H9 (cell line): ENCODE measurements around the gene EID1. TPM values are rescaled to one million over a fixed set of nuclear protein-coding genes. Genes with fewer than 3 reads are reported as not detected.

Experiments
- DNase-seq: peaks from one replicate; pipeline ENCODE4 v3.0.0-alpha.2; 2017
- H2AFZ ChIP-seq: one replicate; pipeline ENCODE4 v1.6.1; 2013; ENCODE audit warnings: mild to moderate bottlenecking, low read length, control low read depth, moderate library complexity
- H2AK5ac ChIP-seq: 2 replicates; pipeline ENCODE4 v1.6.1; 2013; ENCODE audit warnings: low read length, control low read depth, mixed read lengths; ENCODE audit not compliant: insufficient read length
- H2BK120ac ChIP-seq: one replicate; pipeline ENCODE4 v1.6.1; 2013; ENCODE audit warnings: low read depth, mild to moderate bottlenecking, low read length, control low read depth, inconsistent platforms; ENCODE audit not compliant: poor library complexity, severe bottlenecking
- H2BK12ac ChIP-seq: 2 replicates; pipeline ENCODE4 v1.6.1; 2013; ENCODE audit warnings: low read length, control low read depth, mixed read lengths, low read depth; ENCODE audit not compliant: insufficient read length
- H2BK15ac ChIP-seq: 2 replicates; pipeline ENCODE4 v1.6.1; 2013; ENCODE audit warnings: low read depth, low read length, control low read depth
- H2BK20ac ChIP-seq: one replicate; pipeline ENCODE4 v1.6.1; 2013; ENCODE audit warnings: low read depth, mild to moderate bottlenecking, low read length, control low read depth, inconsistent platforms; ENCODE audit not compliant: poor library complexity, severe bottlenecking
- H2BK5ac ChIP-seq: 2 replicates; pipeline ENCODE4 v1.6.1; 2013; ENCODE audit warnings: low read length, control low read depth, mixed read lengths; ENCODE audit not compliant: insufficient read length
- H3K14ac ChIP-seq: 2 replicates; pipeline ENCODE4 v1.6.1; 2013; ENCODE audit warnings: low read length, control low read depth; ENCODE audit not compliant: insufficient read depth
- H3K18ac ChIP-seq: 2 replicates; pipeline ENCODE4 v1.6.1; 2013; ENCODE audit warnings: low read depth, mild to moderate bottlenecking, mixed read lengths, low read length, control low read depth; ENCODE audit not compliant: insufficient read length
- H3K23ac ChIP-seq: 2 replicates; pipeline ENCODE4 v1.6.1; 2013; ENCODE audit warnings: low read length, control low read depth, mixed read lengths, low read depth; ENCODE audit not compliant: insufficient read length
- H3K23me2 ChIP-seq: 2 replicates; pipeline ENCODE4 v1.6.1; 2013; ENCODE audit warnings: low read depth, mild to moderate bottlenecking, mixed read lengths, low read length, control low read depth; ENCODE audit not compliant: insufficient read length, poor library complexity, severe bottlenecking
- H3K27ac ChIP-seq: 2 replicates; pipeline ENCODE4 v1.5.1; 2013; ENCODE audit warnings: low read length, control low read depth, mixed read lengths, low read depth; ENCODE audit not compliant: insufficient read length
- H3K27me3 ChIP-seq: 2 replicates; pipeline ENCODE4 v1.6.1; 2013; ENCODE audit warnings: low read length, control low read depth, inconsistent platforms; ENCODE audit not compliant: insufficient read depth
- H3K4ac ChIP-seq: 2 replicates; pipeline ENCODE4 v1.6.1; 2013; ENCODE audit warnings: low read depth, mild to moderate bottlenecking, control low read depth, inconsistent platforms, low read length, moderate library complexity
- H3K4me1 ChIP-seq: 2 replicates; pipeline ENCODE4 v1.6.1; 2013; ENCODE audit warnings: low read length, control low read depth, inconsistent platforms; ENCODE audit not compliant: insufficient read depth
- H3K4me2 ChIP-seq: 2 replicates; pipeline ENCODE4 v1.6.1; 2013; ENCODE audit warnings: low read length, control low read depth, mixed read lengths; ENCODE audit not compliant: insufficient read length, insufficient read depth
- H3K56ac ChIP-seq: 2 replicates; pipeline ENCODE4 v1.6.1; 2013; ENCODE audit warnings: low read depth, mild to moderate bottlenecking, mixed read lengths, low read length, control low read depth; ENCODE audit not compliant: insufficient read length
- H3K79me1 ChIP-seq: 2 replicates; pipeline ENCODE4 v1.6.1; 2013; ENCODE audit warnings: low read depth, mild to moderate bottlenecking, moderate library complexity, low read length, control low read depth, inconsistent platforms; ENCODE audit not compliant: insufficient read depth, poor library complexity, severe bottlenecking
- H3K79me2 ChIP-seq: 2 replicates; pipeline ENCODE4 v1.6.1; 2013; ENCODE audit warnings: low read length, control low read depth, inconsistent platforms; ENCODE audit not compliant: insufficient read depth
- H3K9ac ChIP-seq: 2 replicates; pipeline ENCODE4 v1.6.1; 2013; ENCODE audit warnings: low read length, control low read depth, mixed read lengths; ENCODE audit not compliant: insufficient read length; ENCODE audit errors: extremely low read depth
- H3K9me3 ChIP-seq: one replicate; pipeline ENCODE4 v1.6.1; 2013; ENCODE audit warnings: low read depth, low read length, inconsistent platforms; ENCODE audit not compliant: control insufficient read depth
- H3T11ph ChIP-seq: one replicate; pipeline ENCODE4 v1.6.1; 2013; ENCODE audit warnings: mild to moderate bottlenecking, low read length, control low read depth, inconsistent platforms
- H4K20me1 ChIP-seq: one replicate; pipeline ENCODE4 v1.6.1; 2013; ENCODE audit not compliant: control insufficient read depth, insufficient read length, insufficient read depth
- H4K5ac ChIP-seq: 2 replicates; pipeline ENCODE4 v1.6.1; 2013; ENCODE audit warnings: low read depth, mild to moderate bottlenecking, mixed read lengths, low read length, control low read depth; ENCODE audit not compliant: insufficient read length
- H4K8ac ChIP-seq: replicated peaks from 2 replicates; pipeline ENCODE4 v1.6.1; 2013; ENCODE audit warnings: low read length, control low read depth, mixed read lengths, low read depth; ENCODE audit not compliant: insufficient read length
- H4K91ac ChIP-seq: 2 replicates; pipeline ENCODE4 v1.6.1; 2013; ENCODE audit warnings: low read depth, mild to moderate bottlenecking, moderate library complexity, mixed read lengths, low read length, control low read depth; ENCODE audit not compliant: insufficient read length
- H3K27ac Mint-ChIP-seq, 3 experiments: 2 replicates in 2 of 3; 3 replicates in 1 of 3; pipeline ENCODE4 v1.8.0; 2020 to 2021; ENCODE audit warnings: mixed read lengths in 3 of 3, mild to moderate bottlenecking in 1 of 3, moderate library complexity in 1 of 3
- H3K27me3 Mint-ChIP-seq: 2 replicates; pipeline ENCODE4 v1.8.0; 2021; ENCODE audit warnings: low read depth, mild to moderate bottlenecking, moderate library complexity, mixed read lengths
- H3K36me3 Mint-ChIP-seq, 3 experiments: 2 replicates in 2 of 3; 3 replicates in 1 of 3; pipeline ENCODE4 v1.8.0; 2020 to 2021; ENCODE audit warnings: low read depth in 3 of 3, mixed read lengths in 3 of 3; ENCODE audit not compliant: insufficient read depth in 1 of 3
- H3K4me1 Mint-ChIP-seq, 2 experiments: 2 replicates each; pipeline ENCODE4 v1.8.0; 2020; ENCODE audit warnings: mixed read lengths in 2 of 2
- H3K4me3 Mint-ChIP-seq, 2 experiments: 2 replicates in 1 of 2; 3 replicates in 1 of 2; pipeline ENCODE4 v1.8.0; 2020 to 2021; ENCODE audit warnings: mild to moderate bottlenecking in 2 of 2, mixed read lengths in 2 of 2, moderate library complexity in 1 of 2
- H3K9me3 Mint-ChIP-seq, 2 experiments: 2 replicates in 1 of 2; 3 replicates in 1 of 2; pipeline ENCODE4 v1.8.0; 2020; ENCODE audit warnings: mild to moderate bottlenecking in 2 of 2, mixed read lengths in 2 of 2, moderate library complexity in 1 of 2
- WGBS: extraction: QIAGEN DNeasy Blood & Tissue Kit; methylation state at CpG from one replicate; pipeline ENCODE4 v1.1.7; 2013; ENCODE audit warnings: missing lambda C conversion rate, low lambda C conversion rate, mixed read lengths; ENCODE audit not compliant: insufficient read length; ENCODE audit errors: extremely low coverage; 5-methylcytosine and 5-hydroxymethylcytosine counted together
- total RNA-seq: library from RNA; stranded (reverse); gene quantifications from 2 replicates; pipeline ENCODE4 v1.2.1, GENCODE V29; 2021
- TF ChIP-seq, protein P1 (sequence below): fragments of 200-600 bp; sonication (generic); conservative IDR thresholded peaks from 3 replicates; pipeline ENCODE4 v1.8.0; 2021; ENCODE audit warnings: antibody characterized with exemption, mild to moderate bottlenecking

EID1 gene
- total RNA-seq, 1 experiment from 2014 or later, result 113 TPM

DNA sequence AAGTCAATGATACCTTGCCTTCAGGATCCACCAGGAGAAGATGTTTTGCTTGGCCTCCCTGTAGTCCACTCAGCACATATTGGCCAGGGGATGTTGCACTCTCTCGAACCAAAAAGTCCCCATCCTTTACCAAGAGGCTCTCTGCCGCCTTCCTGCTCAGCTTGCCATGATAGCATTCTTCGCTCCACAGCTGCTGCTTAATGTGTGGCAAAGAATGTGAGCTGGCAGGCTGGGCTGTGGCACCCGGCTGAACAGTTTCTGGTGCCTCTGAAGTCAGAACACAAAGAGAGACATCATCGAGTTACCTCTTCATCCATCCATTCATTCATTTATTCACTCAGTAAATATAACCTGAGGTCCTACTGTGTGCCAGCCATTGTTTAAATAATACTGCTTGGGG, 43.2 kb upstream of the EID1 start:
- Histone ChIP-seq H3K18ac (no peak overlapping the region), H3K4ac (no peak overlapping the region), H2BK5ac (no peak overlapping the region), H3K56ac (no peak overlapping the region), H2BK12ac (no peak overlapping the region), H3K9ac (no peak overlapping the region), H3T11ph (no peak overlapping the region), H4K20me1 (no peaks in the 10 kb centered on the region), H3K79me2 (no peaks in the 10 kb centered on the region), H2BK15ac (no peak overlapping the region), H4K5ac (no peak overlapping the region), H3K23me2 (no peaks in the 10 kb centered on the region), H3K27ac (no peak overlapping the region), H2AK5ac (no peak overlapping the region), H2BK20ac (no peak overlapping the region), H3K23ac (no peak overlapping the region), H3K9me3 (no peaks in the 10 kb centered on the region), H3K79me1 (no peaks in the 10 kb centered on the region), H4K8ac (no peak overlapping the region), H3K27me3 (no peaks in the 10 kb centered on the region), H2AFZ (no peak overlapping the region), H3K4me2 (no peak overlapping the region), H4K91ac (no peak overlapping the region), H2BK120ac (no peak overlapping the region), H3K14ac (no peak overlapping the region), H3K4me1 (no peaks in the 10 kb centered on the region)
- DNase-seq, result no peak
- Mint-ChIP-seq H3K4me1 (0 out of 4 replicates have a peak, but pooled peaks cover 0 to 3% of the 10 kb centered on the region in 2 experiments), H3K27ac (no peak overlapping the region), H3K9me3 (no peaks in the 10 kb centered on the region), H3K27me3 (no peaks in the 10 kb centered on the region; the same call in 1 of the 2 replicates), H3K4me3 (no peak overlapping the region), H3K36me3 (no peaks in the 10 kb centered on the region)
- TF ChIP-seq, protein P1, sequence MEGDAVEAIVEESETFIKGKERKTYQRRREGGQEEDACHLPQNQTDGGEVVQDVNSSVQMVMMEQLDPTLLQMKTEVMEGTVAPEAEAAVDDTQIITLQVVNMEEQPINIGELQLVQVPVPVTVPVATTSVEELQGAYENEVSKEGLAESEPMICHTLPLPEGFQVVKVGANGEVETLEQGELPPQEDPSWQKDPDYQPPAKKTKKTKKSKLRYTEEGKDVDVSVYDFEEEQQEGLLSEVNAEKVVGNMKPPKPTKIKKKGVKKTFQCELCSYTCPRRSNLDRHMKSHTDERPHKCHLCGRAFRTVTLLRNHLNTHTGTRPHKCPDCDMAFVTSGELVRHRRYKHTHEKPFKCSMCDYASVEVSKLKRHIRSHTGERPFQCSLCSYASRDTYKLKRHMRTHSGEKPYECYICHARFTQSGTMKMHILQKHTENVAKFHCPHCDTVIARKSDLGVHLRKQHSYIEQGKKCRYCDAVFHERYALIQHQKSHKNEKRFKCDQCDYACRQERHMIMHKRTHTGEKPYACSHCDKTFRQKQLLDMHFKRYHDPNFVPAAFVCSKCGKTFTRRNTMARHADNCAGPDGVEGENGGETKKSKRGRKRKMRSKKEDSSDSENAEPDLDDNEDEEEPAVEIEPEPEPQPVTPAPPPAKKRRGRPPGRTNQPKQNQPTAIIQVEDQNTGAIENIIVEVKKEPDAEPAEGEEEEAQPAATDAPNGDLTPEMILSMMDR, result no peak
- WGBS, result no CpG with 5 or more reads among the region's 5 CpGs
